ENCODE results near the gene SPRED3.
"Not testable (repeated sequence)": the region's sequence is repeated elsewhere in the genome, so short reads cannot be mapped to it uniquely, and the experiment has no call there.

The SPRED3 gene

DNA sequence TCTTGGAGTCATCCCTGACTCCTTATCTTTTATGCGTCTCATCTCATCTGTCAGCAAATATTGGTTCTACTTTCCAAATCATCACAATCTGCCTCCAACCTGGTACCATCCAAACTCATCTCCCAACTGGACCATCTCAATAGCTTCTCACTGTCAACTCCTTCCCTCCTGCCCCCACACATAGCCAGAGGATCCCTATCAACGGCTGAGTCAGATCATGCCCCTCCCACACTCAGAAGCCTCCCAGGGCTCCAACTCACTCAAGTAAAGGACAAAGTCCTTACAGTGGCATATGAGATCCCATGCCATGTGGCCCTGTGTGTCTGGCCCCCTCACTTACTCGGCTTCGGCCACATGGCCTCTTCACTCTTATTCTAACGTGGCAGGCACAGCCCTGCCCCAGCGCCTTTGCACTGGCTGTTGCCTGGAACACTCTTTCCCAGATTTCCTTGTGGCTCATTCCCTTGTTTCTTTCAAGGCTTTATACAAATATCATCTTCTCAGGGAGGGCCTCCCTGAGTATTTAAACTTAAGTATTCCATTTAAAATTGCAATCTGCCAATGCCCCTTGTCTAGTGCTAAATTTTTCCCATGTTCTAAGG, 4.3 kb downstream of the SPRED3 start:
- no peak for DNase-seq

DNA sequence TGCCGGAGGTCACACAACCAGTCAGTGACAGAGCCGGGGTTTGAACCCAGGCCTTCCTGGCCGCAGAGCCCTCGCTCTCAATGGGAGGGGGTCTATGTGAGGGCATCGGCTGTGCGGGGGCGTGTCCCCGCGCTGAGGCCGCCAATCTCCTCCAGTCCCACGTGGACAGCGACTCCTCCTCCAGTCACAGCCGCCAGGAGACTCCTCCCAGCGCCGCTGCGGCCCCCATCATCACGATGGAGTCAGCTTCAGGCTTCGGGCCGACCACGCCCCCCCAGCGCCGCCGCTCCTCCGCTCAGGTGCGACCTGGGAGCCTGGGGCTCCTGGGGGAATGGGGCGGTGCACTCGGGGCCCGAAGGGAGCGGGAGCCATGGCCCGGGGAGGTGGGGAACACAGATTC, 6.0 kb downstream of the SPRED3 start:
- no peak for DNase-seq

DNA sequence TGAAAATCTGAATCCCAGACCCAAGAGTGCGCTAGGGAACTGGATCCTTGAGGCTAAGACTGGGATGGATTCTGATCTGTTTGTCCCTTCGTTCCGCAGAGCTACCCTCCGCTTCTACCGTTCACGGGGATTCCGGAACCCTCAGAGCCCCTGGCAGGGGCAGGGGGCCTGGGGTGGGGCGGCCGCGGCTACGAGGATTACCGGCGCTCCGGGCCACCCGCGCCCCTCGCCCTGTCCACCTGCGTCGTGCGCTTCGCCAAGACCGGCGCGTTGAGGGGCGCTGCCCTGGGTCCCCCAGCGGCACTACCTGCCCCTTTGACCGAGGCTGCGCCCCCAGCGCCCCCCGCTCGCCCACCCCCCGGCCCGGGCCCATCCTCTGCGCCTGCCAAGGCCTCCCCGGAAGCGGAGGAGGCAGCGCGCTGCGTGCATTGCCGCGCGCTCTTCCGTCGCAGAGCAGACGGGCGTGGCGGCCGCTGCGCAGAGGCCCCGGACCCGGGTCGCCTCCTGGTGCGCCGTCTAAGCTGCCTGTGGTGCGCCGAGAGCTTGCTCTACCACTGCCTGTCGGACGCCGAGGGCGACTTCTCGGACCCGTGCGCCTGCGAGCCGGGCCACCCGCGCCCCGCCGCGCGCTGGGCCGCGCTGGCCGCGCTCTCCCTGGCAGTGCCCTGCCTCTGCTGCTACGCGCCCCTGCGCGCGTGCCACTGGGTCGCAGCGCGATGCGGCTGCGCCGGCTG, 7.1 kb downstream of the SPRED3 start:
- DNase-seq = no peak

DNA sequence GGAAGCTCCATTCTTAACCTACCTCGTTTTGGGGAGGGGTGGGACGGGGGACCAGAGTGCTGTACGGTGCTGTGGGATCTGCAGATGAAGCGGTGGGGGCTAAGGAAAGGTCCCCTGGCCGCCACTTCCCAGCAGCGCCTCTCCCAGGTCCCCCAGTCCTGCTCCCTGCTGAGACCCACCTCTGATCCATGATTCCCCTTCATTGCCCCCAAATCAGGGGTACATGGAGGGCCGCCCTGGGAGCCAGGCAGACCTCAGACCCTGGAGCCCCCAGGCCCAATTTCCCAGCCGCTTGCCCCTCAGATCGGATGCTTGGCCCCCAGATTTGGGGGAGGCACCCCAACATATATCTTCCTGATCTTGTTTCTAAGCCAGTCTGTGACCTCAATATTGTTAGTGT, 10.6 kb downstream of the SPRED3 start:
- no peak for DNase-seq

DNA sequence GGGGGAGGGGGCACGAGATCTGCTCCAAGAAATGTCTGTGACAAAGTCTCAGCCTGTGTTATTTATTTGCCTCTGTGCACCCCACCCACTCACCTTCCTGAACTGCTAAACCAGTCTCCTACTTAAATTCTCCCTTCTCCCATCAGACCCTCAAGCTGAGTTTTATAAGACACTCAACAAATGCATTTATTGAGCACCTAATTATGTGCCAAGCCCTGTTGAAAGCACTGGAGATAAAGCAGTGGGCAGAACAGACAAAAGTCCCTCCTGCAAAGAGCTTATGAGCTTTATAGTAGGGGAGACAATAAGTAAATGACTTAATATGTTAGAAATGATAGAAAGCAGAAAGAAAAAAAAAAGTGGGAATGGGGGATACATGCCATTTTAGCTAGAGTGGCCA, 11.0 kb downstream of the SPRED3 start:
- no peak for DNase-seq

DNA sequence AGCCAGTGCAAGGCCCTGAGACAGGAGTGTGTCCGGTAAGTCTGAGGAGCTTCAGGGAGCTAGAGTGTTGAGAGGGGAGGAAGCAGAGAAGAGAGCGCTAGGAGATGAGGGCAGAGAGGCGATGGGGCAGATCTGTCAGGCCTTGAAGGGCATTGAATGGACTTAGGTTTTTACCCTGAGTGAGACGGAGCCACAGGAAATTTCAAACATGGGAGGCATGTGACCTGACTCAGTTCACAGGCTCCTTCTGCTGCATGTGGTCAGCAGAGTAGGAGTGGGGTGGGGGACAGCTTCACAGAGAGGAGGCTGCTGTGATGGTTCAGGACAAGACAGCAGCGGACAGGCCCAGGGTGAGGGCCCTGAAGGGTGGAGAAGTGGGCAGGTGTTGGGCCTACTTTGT, 11.9 kb downstream of the SPRED3 start:
- no peak for DNase-seq

DNA sequence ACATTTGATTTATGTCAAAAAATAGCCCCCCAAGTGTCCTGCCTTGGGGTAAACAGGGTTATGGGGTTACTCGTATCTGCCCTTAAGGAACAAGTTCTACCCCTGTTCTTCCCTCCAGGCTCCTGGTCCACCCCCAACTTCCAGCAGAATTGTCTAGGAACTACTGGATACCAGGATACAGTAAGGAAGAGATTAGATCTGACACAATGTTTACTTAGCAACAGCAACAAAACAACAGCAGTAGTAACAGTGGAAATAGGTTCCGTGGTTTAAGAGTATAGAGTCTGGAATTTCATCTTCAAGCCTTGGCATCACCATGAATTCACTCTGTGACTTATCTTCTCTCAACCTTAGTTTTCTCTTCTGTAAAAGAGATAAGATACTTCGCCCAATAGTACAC, 12.7 kb downstream of the SPRED3 start:
- no peak for DNase-seq

DNA sequence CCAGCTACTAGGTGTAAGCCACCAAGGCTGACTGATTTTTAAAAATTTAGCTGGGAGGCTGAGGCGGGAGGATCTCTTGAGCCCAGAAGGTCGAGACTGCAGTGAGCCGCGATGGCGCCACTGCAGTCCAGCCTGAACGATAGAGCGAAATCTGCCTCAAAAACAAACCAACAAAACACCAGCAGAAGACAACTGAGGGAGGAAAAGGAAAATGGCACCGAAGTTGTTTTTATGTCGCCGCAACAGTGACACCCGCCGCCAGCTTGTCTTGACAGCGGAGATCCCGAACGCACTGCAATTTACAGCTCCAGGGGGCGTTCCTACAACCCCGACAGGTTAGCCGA, 14.1 kb downstream of the SPRED3 start:
- DNase-seq = no peak

DNA sequence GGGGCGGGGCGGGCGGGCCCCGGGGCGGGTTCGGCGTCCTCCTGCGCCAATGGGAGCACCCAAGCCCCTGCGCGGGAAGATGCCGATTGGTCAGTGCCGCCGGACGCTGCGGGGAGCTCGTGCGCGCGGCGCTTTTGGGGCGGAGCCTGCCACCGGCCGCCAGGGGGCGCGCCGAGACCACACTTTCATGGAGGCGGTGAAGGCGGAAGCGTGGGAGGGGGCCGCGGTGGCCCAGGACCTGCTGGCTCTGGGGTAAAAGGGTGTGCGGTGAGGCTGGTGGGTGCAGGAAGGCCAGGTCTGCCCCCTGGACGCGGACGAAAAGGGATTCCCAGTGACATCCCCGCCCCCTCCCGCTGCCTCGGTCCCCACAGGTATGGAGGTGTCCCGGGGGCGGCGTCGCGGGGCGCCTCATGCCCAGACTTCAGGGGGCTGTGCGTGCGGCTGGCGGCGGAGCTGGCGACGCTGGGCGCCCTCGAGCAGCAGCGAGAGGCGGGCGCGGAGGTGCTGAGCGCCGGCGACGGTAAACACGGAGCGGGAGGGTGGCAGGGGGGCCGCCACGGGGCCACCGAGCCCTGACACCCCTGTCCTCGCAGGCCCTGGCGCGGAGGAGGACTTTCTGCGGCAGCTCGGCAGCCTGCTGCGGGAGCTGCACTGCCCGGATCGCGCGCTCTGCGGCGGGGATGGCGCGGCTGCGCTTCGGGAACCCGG, 14.6 kb downstream of the SPRED3 start, which contains the start of gene FAM98C:
FAM98C (plus strand) TSS at position 127 of the 708 bp plus-strand sequence; CDS start at position 188, 61 bp downstream.
- peak; percentile 93 to 96 for DNase-seq

DNA sequence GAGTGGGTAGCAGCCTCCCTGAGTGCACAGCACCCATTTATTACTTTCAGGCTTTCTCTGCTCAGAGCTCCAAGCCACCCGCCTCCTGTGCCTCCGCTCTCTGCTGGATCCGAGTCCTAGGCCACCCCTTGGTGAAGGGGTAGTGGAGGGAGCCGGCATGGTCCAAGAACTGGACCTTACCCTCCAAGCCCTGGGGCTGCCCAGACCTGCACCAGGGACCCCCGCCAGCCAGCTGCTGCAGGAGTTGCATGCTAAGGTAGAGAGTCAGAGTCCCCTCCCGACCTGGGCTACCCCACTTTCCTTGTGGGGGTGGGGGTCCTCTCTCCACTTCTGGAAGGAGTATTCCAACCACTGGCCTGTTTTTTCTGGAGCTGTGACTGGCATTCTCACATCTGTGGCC, 16.4 kb downstream of the SPRED3 start:
- DNase-seq = no peak

DNA sequence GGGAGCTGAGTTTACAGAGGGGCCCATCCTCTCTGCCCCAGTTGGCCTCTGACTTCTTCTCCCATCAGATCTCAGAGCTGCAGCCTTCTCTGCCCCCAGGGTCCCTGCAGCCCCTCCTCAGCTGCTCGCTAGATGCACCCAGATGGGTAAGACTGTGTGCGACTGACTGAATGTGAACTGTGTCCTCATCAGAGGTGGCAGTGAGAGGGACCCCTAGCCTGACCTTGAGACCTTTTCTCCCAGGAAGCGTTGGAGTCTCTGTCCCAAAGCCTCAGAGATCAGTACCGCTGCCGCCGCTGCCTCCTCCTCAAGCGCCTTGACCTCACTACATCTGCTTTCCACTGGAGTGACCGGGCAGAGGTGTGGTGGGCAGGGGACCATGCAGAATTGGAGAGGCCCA, 16.8 kb downstream of the SPRED3 start:
- no peak for DNase-seq

DNA sequence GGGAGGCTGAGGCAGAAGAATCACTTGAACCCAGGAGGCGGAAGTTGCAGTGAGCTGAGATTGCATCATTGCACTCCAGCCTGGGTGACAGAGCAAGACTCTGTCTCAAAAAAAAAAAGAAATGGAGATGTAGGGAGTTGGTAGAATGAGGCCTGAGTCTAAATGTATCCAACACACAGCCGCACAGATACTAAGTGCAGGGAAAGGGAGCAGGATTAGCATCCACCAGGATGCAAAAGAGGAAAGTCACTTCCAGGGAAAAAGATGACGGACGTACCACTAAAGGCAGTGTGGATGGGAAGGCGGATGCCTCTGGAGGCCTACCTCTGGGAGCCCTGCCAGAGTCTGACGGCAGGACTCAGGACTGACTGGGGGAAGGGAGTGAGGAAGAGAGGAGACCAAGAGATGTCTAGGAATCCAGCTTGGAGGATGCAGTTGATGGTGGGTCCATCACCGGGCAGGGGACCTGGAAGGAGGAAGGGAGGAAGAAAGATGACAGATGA, 21.2 kb downstream of the SPRED3 start:
- no peak for DNase-seq

DNA sequence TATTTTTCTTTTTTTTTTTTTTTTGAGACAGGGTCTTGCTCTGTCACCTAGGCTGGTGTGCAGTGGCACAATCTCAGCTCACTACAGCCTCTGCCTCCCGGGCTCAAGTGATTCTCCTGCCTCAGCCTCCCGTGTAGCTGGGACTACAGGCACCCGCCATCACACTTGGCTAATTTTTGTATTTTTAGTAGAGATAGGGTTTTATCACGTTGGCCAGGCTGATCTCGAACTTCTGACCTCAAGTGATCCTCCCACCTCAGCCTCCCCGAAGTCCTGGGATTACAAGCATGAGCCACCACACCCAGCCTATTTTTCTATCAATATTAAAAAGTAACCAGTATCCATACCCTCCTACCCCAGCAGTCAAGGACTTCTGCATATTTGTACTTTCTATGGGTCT, 21.9 kb downstream of the SPRED3 start:
- DNase-seq = not testable (repeated sequence)

DNA sequence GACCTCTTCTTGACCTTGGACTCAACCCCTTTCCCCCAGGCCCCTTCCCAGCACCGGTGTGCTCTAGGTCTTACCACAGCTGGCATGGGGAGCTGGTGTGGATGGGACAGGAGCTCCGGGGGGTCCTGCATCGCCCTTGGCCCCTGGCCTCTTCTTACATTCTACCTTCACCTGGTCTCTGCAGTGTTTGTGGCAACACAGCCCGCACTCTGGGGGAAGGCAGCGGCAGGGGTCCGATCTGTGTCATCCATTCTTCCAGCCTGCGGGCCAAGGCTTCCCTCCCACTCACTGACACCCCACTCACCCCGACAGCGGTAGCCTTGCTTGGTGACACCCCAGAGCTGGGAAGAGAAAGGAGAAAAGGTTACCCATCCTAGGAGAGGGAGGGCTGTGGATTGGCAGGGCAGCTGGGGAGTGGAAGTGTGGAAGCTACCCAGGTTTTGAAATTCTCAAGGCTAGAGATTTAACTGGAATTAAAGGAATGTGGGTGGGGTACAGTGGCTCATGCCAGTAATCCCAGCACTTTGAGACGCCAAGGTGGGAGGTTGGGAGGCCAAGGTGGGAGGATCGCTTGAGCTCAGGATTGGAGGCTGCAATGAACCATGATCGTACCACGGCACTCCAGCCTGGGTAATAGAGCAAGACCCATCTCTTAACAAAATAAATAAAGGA, 22.7 kb downstream of the SPRED3 start:
- no peak for DNase-seq

DNA sequence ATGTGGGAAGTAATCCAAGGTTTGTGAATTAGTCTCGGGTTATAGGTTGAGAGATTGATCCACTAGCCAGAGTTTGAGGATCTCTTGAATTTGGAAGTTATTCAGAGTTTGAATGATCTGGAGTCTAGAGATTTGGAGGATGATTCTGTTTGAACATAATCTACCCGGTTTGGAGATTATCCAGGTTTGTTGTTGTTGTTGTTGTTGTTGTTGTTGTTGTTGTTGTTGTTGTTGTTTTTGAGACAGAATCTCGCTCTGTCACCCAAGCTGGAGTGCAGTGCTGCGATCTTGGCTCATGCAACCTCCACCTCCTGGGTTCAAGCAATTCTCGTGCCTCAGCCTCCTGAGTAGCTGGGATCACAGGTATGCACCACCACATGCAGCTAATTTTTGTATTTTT, 23.4 kb downstream of the SPRED3 start:
- not testable (repeated sequence) for DNase-seq

DNA sequence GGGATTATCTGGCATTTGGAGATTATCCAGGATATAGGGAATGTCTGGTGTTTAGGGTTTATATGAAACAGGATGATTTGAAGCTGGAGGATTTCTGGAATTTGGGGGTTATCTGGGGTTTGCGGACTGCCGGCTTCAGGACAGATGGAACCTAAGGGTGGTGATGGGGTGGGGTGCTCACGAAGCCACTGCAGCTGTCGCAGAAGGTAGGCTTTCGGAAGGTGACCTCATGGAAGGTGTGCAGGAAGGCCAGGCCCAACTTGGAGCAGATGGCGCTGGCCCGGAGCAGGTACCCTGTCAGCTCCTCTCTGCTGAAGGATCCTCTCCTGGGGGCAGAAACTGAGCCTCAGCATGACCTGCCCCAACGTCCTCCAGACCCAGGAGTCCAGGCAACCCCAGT, 24.0 kb downstream of the SPRED3 start:
- no peak for DNase-seq

DNA sequence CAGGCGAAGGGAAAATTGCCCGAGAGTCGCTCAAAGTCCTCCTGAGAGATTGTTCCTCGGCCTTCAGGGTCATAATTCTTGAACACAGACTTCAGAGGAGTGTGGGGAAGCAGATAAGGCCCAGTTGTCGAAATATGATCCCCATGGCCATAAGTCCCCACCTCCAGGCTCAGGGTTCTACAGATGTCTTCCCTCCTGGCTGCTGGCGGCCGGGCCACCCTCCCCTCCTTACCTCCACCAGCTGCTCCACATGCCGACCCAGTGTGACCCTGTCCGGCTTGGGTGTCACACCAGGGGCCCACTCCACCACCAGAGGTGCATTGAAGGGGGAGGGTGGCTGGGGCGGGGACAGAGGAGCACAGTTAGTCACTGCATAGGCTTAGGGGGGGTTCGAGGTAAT, 24.5 kb downstream of the SPRED3 start:
- DNase-seq = no peak

DNA sequence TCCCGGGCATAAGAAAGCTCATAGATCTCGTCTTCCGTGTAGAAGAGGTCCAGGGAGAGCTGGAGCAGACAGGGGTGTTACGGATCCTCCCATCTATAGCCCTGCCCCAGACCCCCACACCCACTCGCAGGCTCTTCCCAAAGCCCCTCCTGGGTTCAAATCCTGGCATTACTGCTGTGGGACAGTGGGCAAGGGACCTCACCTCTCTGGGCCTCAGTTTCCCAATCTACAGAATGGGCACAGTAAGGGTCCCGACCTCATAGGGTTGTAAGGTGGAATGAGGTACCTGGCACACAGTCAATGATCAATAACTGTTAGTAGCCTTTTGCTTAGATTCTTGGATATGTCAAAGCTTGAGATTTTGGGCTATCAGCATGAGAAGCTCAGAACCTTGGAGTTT, 24.9 kb downstream of the SPRED3 start:
- no peak for DNase-seq

DNA sequence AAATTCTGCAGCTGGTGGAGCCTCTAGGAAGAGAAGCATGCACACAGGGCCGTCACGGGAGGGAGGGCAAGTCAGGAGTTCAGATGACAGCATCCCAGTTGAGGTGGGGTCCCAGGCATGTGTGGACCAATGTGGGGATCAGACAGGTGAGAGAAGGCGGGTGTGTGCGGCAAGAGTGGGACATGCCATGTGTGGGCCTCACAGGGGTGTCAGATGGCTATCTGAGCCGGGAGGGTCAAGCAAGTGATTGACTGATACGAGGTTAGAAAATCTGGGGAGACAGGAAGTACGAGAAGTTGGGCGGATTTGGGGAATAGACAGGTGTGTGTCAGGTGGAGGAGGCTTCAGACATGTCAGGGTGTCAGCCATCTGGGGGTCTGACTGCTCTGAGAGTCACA, 28.6 kb downstream of the SPRED3 start:
- DNase-seq = no peak

DNA sequence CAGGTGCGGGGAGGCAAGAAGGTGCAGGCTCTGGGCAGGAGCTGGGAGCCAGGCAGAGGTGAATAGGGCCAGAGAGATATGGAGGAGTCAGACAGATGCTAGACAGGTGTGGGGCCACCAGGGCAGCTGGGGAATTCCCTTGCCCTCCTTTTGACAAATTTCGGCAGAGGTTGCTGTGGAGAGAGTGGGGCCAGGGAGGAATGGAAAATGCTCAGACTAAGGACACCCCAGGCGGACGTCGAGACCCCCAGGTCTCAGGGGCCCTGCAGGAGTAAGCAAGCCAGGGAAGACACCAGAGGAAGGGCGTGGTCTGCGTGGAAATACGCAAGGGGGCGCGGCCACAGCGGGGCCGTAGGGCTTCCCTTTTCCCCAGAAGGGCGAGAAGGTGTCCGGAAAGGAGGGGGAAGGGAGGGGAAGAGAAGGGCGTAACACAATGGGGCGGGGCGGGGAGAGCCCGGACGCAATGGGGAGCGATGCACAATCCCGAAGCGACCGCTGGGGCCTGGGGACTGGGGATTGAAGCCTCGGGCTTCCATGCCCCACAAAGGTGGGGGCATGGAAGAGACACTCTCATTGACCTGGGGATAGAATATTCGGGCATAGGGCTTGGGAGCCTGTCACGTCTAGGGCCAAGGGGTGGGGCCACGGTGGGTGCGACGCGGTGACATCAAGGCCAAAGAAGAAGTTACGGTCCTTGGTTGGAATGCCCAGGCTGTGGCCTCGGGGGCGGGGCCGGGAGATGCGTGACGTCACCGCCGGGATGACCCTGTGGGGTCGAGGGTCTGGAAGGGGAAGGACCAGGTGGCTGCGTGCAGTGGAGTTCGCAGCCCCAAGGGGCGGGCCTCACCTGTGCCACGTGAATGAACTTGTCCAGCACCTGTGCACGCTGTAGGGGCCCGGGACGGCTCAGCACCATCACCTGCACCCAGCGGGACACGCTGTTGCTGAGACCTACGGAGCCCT, 29.3 kb downstream of the SPRED3 start:
- peak; percentile 74 to 79 for DNase-seq

DNA sequence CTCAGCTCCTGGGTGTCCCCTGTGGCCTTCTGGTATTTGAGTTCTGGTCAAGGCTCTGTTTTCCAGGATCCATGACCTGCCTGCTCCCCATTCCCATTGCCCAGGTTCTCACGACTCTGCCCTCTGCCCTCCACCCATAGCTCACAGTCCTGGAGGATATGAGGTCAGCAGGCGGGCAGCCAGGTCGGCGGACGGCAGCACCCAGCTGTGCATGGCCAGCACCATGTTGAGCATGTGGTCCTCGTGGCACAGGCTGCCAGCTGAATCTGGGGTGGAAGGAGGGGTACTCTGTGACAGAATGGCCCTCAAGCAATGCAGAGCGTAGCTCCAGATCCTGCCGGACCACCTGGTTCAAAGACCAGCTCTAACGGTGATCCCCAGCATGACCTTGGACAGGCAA, 32.4 kb downstream of the SPRED3 start:
- DNase-seq = no peak

DNA sequence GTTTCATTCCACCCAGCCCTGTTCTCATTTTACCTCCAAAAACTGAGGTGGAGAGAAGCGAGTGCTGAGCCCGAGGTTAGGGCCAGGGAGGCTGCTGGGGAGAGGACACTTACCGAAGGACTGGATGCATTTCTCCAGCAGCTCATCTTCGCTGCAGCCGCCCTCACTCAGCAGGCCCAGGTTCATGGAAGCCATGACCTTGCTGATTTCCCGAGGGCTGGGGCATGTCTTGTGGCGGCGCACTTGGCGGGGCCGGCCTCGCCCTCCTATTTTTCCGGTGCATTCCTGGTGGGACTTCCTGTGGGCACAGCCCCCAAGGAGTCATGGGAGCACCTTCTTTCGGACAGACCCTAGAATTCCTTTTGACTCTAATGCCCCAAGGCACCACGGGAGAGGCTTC, 33.4 kb downstream of the SPRED3 start:
- no peak for DNase-seq

Measured in Kasumi-1 (cell line).